Parathyroid adenoma (tissue), 2 donors: ENCODE data around the gene MASP2.

ENCODE experiments used
- H2AFZ ChIP-seq: fragments of 300-600 bp; sonication (generic); one replicate; pipeline ENCODE4 v1.7.0; 2017; ENCODE audit warnings: antibody characterized with exemption, mild to moderate bottlenecking
- H3K27ac ChIP-seq: fragments of 300-600 bp; sonication (generic); one replicate; pipeline ENCODE4 v1.7.0; 2017
- H3K27me3 ChIP-seq: fragments of 300-600 bp; sonication (generic); one replicate; pipeline ENCODE4 v1.7.0; 2017; ENCODE audit warnings: low read length; ENCODE audit not compliant: control insufficient read depth, insufficient read depth
- H3K36me3 ChIP-seq: fragments of 300-600 bp; sonication (generic); one replicate; pipeline ENCODE4 v1.7.0; 2017; ENCODE audit warnings: low read length; ENCODE audit not compliant: control insufficient read depth, insufficient read depth
- H3K4me1 ChIP-seq: fragments of 300-600 bp; sonication (generic); one replicate; pipeline ENCODE4 v1.7.0; 2017; ENCODE audit warnings: control low read depth
- H3K4me2 ChIP-seq: fragments of 300-600 bp; sonication (generic); one replicate; pipeline ENCODE4 v1.7.0; 2017; ENCODE audit warnings: low read length
- H3K4me3 ChIP-seq: fragments of 300-600 bp; sonication (generic); one replicate; pipeline ENCODE4 v1.7.0; 2017; ENCODE audit warnings: low read depth, low read length
- H3K79me2 ChIP-seq: fragments of 300-600 bp; sonication (generic); one replicate; pipeline ENCODE4 v1.7.0; 2017; ENCODE audit warnings: control low read depth
- H3K9ac ChIP-seq: fragments of 300-600 bp; sonication (generic); one replicate; pipeline ENCODE4 v1.7.0; 2017; ENCODE audit warnings: mild to moderate bottlenecking
- H3K9me3 ChIP-seq: fragments of 300-600 bp; sonication (generic); one replicate; pipeline ENCODE4 v1.7.0; 2017; ENCODE audit warnings: low read length; ENCODE audit not compliant: control insufficient read depth
- TF ChIP-seq, protein P1 (sequence below): fragments of 300-600 bp; sonication (generic); IDR thresholded peaks from one replicate; pipeline ENCODE4 v1.7.0; 2017; ENCODE audit warnings: antibody characterized with exemption, mild to moderate bottlenecking
- donor health status: primary hyperparathyroidism.

The MASP2 gene

DNA sequence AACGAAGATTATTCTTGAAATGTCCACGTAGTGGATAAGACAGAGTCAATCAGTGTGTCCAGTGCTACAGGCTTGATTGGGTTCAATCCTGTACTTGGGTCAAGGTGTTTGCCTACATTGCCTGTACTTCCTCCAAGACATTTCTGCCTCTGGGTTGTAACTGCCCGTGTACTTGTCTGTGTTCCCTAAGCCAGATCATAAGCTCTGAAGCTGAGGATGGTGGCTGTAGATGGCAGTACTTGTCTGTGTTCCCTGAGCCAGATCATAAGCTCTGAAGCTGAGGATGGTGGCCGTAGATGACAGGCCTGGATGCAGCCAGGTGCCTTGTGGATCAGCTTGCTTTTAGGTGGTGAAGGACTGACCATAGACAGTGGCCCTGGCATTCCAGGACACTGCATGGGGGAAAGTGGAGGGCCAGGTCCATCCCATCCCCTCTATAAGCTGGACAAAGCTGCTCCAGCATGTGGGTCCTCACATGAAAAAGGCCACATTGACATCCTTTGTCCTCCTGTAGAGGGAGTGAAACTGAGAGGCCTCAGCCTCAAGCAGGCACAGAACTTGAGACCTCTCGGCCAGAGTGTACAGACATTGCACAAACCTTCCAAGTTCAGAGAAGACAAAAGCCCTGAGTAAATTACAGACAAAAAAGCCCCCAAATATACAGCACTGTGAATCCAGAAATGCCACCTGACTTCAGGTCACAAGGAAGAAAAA lies 14.8 kb upstream of the MASP2 start:
- Histone ChIP-seq H3K9me3 (no peaks in the 10 kb centered on the region), H3K4me1 (no peaks in the 10 kb centered on the region), H3K36me3 (no peaks in the 10 kb centered on the region), H3K4me3 (no peak overlapping the region), H3K79me2 (no peaks in the 10 kb centered on the region), H3K9ac (no peak overlapping the region), H3K27me3 (no peaks in the 10 kb centered on the region), H3K4me2 (no peak overlapping the region), H3K27ac (no peak overlapping the region), H2AFZ (no peak overlapping the region)
- TF ChIP-seq, protein P1, sequence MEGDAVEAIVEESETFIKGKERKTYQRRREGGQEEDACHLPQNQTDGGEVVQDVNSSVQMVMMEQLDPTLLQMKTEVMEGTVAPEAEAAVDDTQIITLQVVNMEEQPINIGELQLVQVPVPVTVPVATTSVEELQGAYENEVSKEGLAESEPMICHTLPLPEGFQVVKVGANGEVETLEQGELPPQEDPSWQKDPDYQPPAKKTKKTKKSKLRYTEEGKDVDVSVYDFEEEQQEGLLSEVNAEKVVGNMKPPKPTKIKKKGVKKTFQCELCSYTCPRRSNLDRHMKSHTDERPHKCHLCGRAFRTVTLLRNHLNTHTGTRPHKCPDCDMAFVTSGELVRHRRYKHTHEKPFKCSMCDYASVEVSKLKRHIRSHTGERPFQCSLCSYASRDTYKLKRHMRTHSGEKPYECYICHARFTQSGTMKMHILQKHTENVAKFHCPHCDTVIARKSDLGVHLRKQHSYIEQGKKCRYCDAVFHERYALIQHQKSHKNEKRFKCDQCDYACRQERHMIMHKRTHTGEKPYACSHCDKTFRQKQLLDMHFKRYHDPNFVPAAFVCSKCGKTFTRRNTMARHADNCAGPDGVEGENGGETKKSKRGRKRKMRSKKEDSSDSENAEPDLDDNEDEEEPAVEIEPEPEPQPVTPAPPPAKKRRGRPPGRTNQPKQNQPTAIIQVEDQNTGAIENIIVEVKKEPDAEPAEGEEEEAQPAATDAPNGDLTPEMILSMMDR = no peak

GRCh38 chr1:11059968-11060830 lies 13.2 kb upstream of the MASP2 start, which contains the start of gene SRM:
Gene SRM, minus strand, starts transcription at chr1:11060018. Its CDS starts 75 bp downstream, at chr1:11059943.
- peak within 1 kb of the TSS; percentile 67 for H3K9ac ChIP-seq
- H3K4me3 ChIP-seq = peak within 1 kb of the TSS; percentile 76
- H3K36me3 ChIP-seq = no peaks in the 10 kb centered on the region
- no peaks in the 10 kb centered on the region for H3K4me1 ChIP-seq
- no peaks in the 10 kb centered on the region for H3K9me3 ChIP-seq
- peak within 1 kb of the TSS; percentile 87 for H2AFZ ChIP-seq
- H3K79me2 ChIP-seq = no peaks in the 10 kb centered on the region
- H3K27ac ChIP-seq = no peak within 1 kb of the TSS
- H3K4me2 ChIP-seq = peak within 1 kb of the TSS; percentile 92
- TF ChIP-seq, protein P1 = no peak
- H3K27me3 ChIP-seq = no peaks in the 10 kb centered on the region

DNA sequence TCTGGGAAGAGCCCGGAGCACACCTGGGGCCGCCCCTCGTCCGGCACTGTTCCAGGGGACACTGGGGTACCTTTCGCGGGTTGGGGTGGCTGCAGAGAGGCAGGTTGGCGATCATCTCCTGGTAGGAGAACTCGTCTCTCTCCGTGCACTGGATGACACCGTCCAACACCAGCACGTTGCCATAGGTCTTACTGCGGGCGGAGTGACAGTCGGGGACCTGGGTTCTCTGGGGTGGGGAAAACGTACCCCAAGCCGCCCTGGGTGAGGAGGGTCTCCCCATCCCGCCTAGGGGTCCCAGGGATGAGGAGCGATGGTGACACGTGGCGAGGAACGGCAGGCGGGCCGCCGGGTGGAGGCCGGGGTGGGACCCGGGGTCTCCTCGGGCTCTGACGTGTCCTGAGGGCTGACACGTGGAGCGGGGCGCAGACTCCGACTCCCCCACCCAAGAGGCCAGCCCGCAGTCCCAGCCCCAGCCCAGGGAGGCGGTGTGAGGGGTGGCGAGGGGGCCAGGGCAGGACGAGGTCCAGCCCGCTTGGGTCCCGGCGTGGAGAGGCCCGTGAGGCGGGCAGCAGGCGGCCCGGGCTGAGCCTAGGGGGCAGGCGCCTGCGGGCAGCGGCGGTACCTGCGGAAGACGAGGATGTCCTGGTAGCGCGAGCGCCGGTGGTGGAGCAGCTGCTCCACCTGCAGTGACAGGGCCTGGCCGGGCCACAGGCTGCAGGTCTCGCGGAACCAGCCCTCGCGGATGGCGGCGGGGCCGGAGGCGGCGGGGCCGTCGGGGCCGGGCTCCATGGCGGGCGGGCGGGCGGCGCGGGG lies 12.3 kb upstream of the MASP2 start:
- Histone ChIP-seq H3K4me1 (no peaks in the 10 kb centered on the region), H2AFZ (peak overlapping the region; percentile 87), H3K9me3 (no peaks in the 10 kb centered on the region), H3K79me2 (no peaks in the 10 kb centered on the region), H3K4me2 (peak overlapping the region; percentile 92), H3K9ac (peak overlapping the region; percentile 67), H3K27ac (no peak overlapping the region), H3K36me3 (no peaks in the 10 kb centered on the region), H3K4me3 (peak overlapping the region; percentile 58), H3K27me3 (no peaks in the 10 kb centered on the region)
- TF ChIP-seq, protein P1 = no peak

DNA sequence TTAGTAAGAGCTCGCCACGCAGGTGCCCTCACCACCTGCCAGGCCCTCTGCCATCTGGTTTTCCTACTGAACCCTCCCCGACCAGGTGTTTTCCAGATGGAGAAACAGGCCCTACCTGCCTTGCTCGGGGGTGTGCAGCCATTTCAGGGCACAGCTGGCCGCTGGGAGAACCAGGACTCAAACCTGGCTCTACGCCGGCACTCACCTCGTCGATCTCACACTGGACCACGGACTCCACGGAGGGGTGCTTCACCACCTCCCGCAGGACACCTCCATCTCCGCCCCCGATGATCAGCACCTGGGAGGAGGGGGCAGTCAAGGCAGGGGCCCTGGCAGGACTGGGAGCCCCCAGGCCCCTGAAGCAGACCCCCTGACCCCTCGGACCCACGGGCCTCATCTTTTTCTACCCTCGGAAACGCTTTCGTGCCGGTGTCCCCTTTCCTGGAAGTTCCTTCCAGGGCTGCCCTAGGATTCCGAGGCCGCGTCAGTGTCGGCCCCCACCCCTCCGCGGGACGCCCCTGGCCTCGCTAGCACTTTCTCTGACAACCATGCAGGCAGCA lies 11.6 kb upstream of the MASP2 start:
- Histone ChIP-seq H3K36me3 (no peaks in the 10 kb centered on the region), H3K4me1 (no peaks in the 10 kb centered on the region), H3K9ac (no peak overlapping the region), H2AFZ (peak overlapping the region; percentile 87), H3K79me2 (no peaks in the 10 kb centered on the region), H3K27ac (no peak overlapping the region), H3K9me3 (no peaks in the 10 kb centered on the region), H3K4me3 (peak overlapping the region; percentile 58), H3K27me3 (no peaks in the 10 kb centered on the region), H3K4me2 (peak overlapping the region; percentile 92)
- TF ChIP-seq, protein P1 = no peak
